NCI-H446 treated with DMSO at 0.1 percent for 48 hours (cell line): Measurements from ENCODE around the gene SPDYE5.
"Not testable (repeated sequence)": the region's sequence is repeated elsewhere in the genome, so short reads cannot be mapped to it uniquely, and the experiment has no call there.

Experiments used
- DNase-seq: peaks from one replicate; lab custom pipeline; 2025; lab: John Stamatoyannopoulos, UW

Gene SPDYE5

GRCh38 chr7:75492020-75492419 is at the start of gene SPDYE5:
SPDYE5 (plus strand) TSS chr7:75492320; CDS start chr7:75494048, 1,728 bp downstream.
- not testable (repeated sequence) for DNase-seq

- DNase-seq = not testable (repeated sequence)
Measured at GRCh38 chr7:75442465-75443111, 49.5 kb upstream of the SPDYE5 start.

GRCh38 chr7:75449946-75450345 is 42.2 kb upstream of the SPDYE5 start:
- DNase-seq = not testable (repeated sequence)

- DNase-seq = not testable (repeated sequence)
Measured at GRCh38 chr7:75452494-75452955, 39.6 kb upstream of the SPDYE5 start.

- not testable (repeated sequence) for DNase-seq
Measured at GRCh38 chr7:75456403-75456802, 35.7 kb upstream of the SPDYE5 start.

- DNase-seq = not testable (repeated sequence)
Measured at GRCh38 chr7:75458034-75458433, 34.1 kb upstream of the SPDYE5 start.

GRCh38 chr7:75460541-75460940 is 31.6 kb upstream of the SPDYE5 start:
- not testable (repeated sequence) for DNase-seq

GRCh38 chr7:75470166-75470565 is 22.0 kb upstream of the SPDYE5 start:
- DNase-seq = not testable (repeated sequence)

- not testable (repeated sequence) for DNase-seq
Measured at GRCh38 chr7:75477457-75477856, 14.7 kb upstream of the SPDYE5 start.

GRCh38 chr7:75480313-75480712 is 11.8 kb upstream of the SPDYE5 start:
- not testable (repeated sequence) for DNase-seq

GRCh38 chr7:75485355-75485978 is 6.7 kb upstream of the SPDYE5 start:
- not testable (repeated sequence) for DNase-seq

GRCh38 chr7:75485979-75486643 is 6.0 kb upstream of the SPDYE5 start, which contains the start of gene POM121C:
POM121C (minus strand) TSS chr7:75486299; CDS start chr7:75441496, 44,803 bp downstream.
- not testable (repeated sequence) for DNase-seq

GRCh38 chr7:75509033-75509432 is 16.9 kb downstream of the SPDYE5 start:
- DNase-seq = not testable (repeated sequence)

- DNase-seq = not testable (repeated sequence)
Measured at GRCh38 chr7:75518842-75519241, 26.7 kb downstream of the SPDYE5 start.

GRCh38 chr7:75521727-75522126 is 29.6 kb downstream of the SPDYE5 start:
- not testable (repeated sequence) for DNase-seq

- not testable (repeated sequence) for DNase-seq
Measured at GRCh38 chr7:75527224-75527722, 35.2 kb downstream of the SPDYE5 start.

- no peak for DNase-seq
Measured at GRCh38 chr7:75531359-75531821, 39.3 kb downstream of the SPDYE5 start.

GRCh38 chr7:75532639-75533038 is 40.5 kb downstream of the SPDYE5 start:
- DNase-seq = no peak

GRCh38 chr7:75533926-75534325 is 41.8 kb downstream of the SPDYE5 start:
- DNase-seq = no peak

GRCh38 chr7:75534727-75535307 is 42.7 kb downstream of the SPDYE5 start:
- no peak for DNase-seq

GRCh38 chr7:75536491-75536890 is 44.4 kb downstream of the SPDYE5 start:
- DNase-seq = no peak

GRCh38 chr7:75536940-75537538 is 44.9 kb downstream of the SPDYE5 start:
- no peak for DNase-seq
